ENCODE measurements around the gene GALNT16.

The GALNT16 gene

GRCh38 chr14:69263364-69263763 lies 3.4 kb downstream of the GALNT16 start:
- H3K4me3 ChIP-seq: peak overlapping the region; percentile 55
- DNase-seq (ENCODE audit: low spot score): peak; percentile 96
- TF ChIP-seq, protein P1, sequence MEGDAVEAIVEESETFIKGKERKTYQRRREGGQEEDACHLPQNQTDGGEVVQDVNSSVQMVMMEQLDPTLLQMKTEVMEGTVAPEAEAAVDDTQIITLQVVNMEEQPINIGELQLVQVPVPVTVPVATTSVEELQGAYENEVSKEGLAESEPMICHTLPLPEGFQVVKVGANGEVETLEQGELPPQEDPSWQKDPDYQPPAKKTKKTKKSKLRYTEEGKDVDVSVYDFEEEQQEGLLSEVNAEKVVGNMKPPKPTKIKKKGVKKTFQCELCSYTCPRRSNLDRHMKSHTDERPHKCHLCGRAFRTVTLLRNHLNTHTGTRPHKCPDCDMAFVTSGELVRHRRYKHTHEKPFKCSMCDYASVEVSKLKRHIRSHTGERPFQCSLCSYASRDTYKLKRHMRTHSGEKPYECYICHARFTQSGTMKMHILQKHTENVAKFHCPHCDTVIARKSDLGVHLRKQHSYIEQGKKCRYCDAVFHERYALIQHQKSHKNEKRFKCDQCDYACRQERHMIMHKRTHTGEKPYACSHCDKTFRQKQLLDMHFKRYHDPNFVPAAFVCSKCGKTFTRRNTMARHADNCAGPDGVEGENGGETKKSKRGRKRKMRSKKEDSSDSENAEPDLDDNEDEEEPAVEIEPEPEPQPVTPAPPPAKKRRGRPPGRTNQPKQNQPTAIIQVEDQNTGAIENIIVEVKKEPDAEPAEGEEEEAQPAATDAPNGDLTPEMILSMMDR (IDR thresholded peaks at IDR 0.05): no peak
- H3K27ac ChIP-seq: peak overlapping the region; percentile 47 to 88

GRCh38 chr14:69263771-69264170 lies 3.8 kb downstream of the GALNT16 start:
- TF ChIP-seq, protein P1 (IDR thresholded peaks at IDR 0.05): no peak
- peak overlapping the region; percentile 44 to 88 for H3K27ac ChIP-seq
- H3K4me3 ChIP-seq: peak overlapping the region; percentile 55
- no peak for DNase-seq (ENCODE audit: low spot score)

GRCh38 chr14:69266572-69267345 lies 6.8 kb downstream of the GALNT16 start:
- no peak overlapping the region for H3K27ac ChIP-seq
- TF ChIP-seq, protein P1 (IDR thresholded peaks at IDR 0.05): no peak
- H3K4me3 ChIP-seq: no peak overlapping the region
- no peak for DNase-seq (ENCODE audit: low spot score)

GRCh38 chr14:69267492-69267891 lies 7.5 kb downstream of the GALNT16 start:
- H3K27ac ChIP-seq: peak overlapping the region; percentile 38 to 73

GRCh38 chr14:69268223-69268622 lies 8.3 kb downstream of the GALNT16 start:
- Histone ChIP-seq H3K4me3 (no peak overlapping the region), H3K27ac (peak overlapping the region; percentile 38 to 73)
- TF ChIP-seq, protein P1 (IDR thresholded peaks at IDR 0.05): no peak
- no peak for DNase-seq (ENCODE audit: low spot score)

More at GRCh38 chr14:69267492-69267891, 7.5 kb downstream of the GALNT16 start:
- TF ChIP-seq, protein P1 (IDR thresholded peaks at IDR 0.05): no peak
- no peak for DNase-seq (ENCODE audit: low spot score)
- H3K4me3 ChIP-seq: no peak overlapping the region

DNA sequence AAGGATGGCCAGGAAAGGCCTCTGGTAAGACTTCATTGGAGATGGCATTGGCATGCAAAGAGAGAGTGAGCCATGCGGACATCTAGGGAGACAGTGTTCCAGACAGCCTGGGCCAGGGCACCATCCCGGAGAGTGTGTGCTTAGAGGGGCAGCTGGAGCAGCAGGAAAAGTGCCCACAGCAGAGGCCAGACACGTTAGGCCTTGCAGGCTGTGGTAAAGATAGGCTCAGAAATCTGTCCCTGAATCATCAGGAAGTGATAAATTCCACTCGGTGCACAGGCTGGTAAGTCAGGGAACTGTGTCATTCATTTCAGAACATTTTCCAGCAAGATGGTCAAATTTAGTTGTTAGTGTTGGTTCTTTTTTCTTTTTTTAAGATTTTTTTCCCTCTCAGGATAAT lies 8.8 kb downstream of the GALNT16 start:
- Histone ChIP-seq H3K27ac (peak overlapping the region; percentile 38 to 73), H3K4me3 (no peak overlapping the region)
- TF ChIP-seq, protein P1 (IDR thresholded peaks at IDR 0.05): no peak
- no peak for DNase-seq (ENCODE audit: low spot score)

DNA sequence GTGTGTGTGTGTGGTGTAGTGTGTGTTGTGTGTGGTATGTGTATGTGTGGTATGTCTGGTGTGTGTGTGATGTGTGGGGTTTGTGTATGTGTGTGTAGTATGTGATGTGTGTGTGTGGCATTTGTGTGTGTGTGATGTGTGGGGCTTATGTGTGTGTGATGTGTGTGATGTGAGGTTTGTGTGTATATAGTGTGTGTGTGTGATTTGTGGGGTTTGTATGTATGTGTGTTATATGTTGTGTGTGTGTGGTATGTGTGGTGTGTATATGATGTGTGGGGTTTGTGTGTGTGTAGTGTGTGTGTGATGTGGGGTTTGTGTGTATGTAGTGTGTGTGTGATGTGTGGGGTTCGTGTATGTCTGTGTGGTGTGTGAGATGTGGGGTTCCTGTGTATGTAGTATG lies 9.4 kb downstream of the GALNT16 start:
- Histone ChIP-seq H3K4me3 (no peak overlapping the region), H3K27ac (peak overlapping the region; percentile 38 to 66)
- TF ChIP-seq, protein P1 (IDR thresholded peaks at IDR 0.05): no peak
- DNase-seq (ENCODE audit: low spot score): no peak

Data from coronary artery (tissue), 2 donors.